ENCODE measurements around the gene LRP2. TPM values are rescaled to one million over a fixed set of nuclear protein-coding genes. Genes with fewer than 3 reads are reported as not detected.

LRP2 gene
- total RNA-seq, 2 donors from 2014 or later: not detected

- no peak for ATAC-seq
- intact Hi-C loops (cut with DNase I, micrococcal nuclease): no loop called here
- DNase-seq: no peak
Observed at GRCh38 chr2:169260846-169261642, 101.3 kb downstream of the LRP2 start.

DNA sequence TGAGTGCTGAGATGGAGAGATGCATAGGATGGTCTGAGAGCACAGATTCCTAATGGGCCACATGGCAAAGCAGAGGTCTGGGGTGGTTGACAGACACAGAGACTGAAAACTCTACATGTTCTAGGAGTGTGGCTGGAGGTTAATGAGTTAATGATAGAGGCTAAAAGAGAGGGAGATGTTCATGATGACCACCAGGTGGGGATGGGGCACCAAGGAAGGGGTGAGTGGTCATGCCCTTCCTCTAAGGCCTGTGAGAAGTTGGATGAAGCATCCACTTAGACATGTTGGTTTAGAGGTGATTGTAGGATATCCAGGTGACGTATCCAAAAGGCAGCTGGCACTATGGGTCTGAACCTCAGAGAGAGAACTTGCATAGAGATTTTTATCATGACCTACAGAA is 102.1 kb downstream of the LRP2 start:
- intact Hi-C loops (cut with DNase I, micrococcal nuclease): no loop called here
- ATAC-seq (no peak), DNase-seq (no peak)

- DNase-seq: no peak
- intact Hi-C loops (cut with DNase I, micrococcal nuclease): no loop called here
- ATAC-seq: no peak
Observed at GRCh38 chr2:169259402-169259801, 102.9 kb downstream of the LRP2 start.

GRCh38 chr2:169258045-169258601 is 104.2 kb downstream of the LRP2 start:
- intact Hi-C loops (cut with DNase I, micrococcal nuclease): no loop called here
- ATAC-seq: no peak
- no peak for DNase-seq

- no peak for ATAC-seq
- no peak for DNase-seq
- intact Hi-C loops (cut with DNase I, micrococcal nuclease): no loop called here
Observed at GRCh38 chr2:169254774-169255173, 107.6 kb downstream of the LRP2 start.

GRCh38 chr2:169247211-169247610 is 115.1 kb downstream of the LRP2 start:
- intact Hi-C loops (cut with DNase I, micrococcal nuclease): no loop called here
- DNase-seq (no peak), ATAC-seq (no peak)

GRCh38 chr2:169240405-169240804 is 121.9 kb downstream of the LRP2 start:
- ATAC-seq (no peak), DNase-seq (no peak)
- intact Hi-C loops (cut with DNase I, micrococcal nuclease): no loop called here

GRCh38 chr2:169237939-169238338 is 124.4 kb downstream of the LRP2 start:
- intact Hi-C loops (cut with DNase I, micrococcal nuclease): no loop called here
- no peak for DNase-seq
- no peak for ATAC-seq

- ATAC-seq: no peak
- no peak for DNase-seq
- intact Hi-C loops (cut with DNase I, micrococcal nuclease): no loop called here
Observed at GRCh38 chr2:169237286-169237685, 125.0 kb downstream of the LRP2 start.

- intact Hi-C loops (cut with DNase I, micrococcal nuclease): no loop called here
- no peak for ATAC-seq
- DNase-seq: no peak
Observed at GRCh38 chr2:169232551-169233154, 129.7 kb downstream of the LRP2 start.

- intact Hi-C loops (cut with DNase I, micrococcal nuclease): no loop called here
- DNase-seq: no peak
- no peak for ATAC-seq
Observed at GRCh38 chr2:169230204-169230603, 132.1 kb downstream of the LRP2 start.

- no peak for DNase-seq
- ATAC-seq: no peak
- intact Hi-C loops (cut with DNase I, micrococcal nuclease): no loop called here
Observed at GRCh38 chr2:169229590-169229989, 132.7 kb downstream of the LRP2 start.

- no peak for ATAC-seq
- intact Hi-C loops (cut with DNase I, micrococcal nuclease): no loop called here
- no peak for DNase-seq
Observed at GRCh38 chr2:169225906-169226305, 136.4 kb downstream of the LRP2 start.

DNA sequence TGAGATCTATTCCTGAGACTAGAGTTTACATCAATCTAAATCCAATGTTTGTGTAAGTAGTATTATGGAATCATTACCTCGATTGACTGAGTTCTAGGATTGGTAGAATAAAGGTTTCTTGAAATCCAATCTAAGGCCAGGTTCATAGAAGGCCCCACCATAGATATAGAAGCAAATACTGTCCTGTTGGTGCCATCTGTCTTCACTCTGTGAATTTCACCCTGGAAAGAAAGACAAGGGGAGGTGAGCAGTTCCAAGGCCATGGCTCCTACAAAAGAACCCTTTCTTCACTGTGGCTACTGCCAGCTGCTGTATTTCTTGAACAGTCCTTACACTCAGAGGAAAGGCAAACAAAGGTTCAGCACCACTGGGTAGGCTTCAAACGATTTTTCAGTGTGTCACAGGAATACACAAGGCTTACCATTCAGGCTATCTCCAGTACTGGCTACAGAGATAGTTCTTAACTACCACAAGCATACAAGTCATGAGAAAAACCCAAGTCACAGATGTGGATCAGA is 137.0 kb downstream of the LRP2 start:
- ATAC-seq (no peak), DNase-seq (no peak)
- intact Hi-C loops (cut with DNase I, micrococcal nuclease): no loop called here

GRCh38 chr2:169222665-169223064 is 139.7 kb downstream of the LRP2 start:
- intact Hi-C loops (cut with DNase I, micrococcal nuclease): no loop called here
- no peak for ATAC-seq
- no peak for DNase-seq

DNA sequence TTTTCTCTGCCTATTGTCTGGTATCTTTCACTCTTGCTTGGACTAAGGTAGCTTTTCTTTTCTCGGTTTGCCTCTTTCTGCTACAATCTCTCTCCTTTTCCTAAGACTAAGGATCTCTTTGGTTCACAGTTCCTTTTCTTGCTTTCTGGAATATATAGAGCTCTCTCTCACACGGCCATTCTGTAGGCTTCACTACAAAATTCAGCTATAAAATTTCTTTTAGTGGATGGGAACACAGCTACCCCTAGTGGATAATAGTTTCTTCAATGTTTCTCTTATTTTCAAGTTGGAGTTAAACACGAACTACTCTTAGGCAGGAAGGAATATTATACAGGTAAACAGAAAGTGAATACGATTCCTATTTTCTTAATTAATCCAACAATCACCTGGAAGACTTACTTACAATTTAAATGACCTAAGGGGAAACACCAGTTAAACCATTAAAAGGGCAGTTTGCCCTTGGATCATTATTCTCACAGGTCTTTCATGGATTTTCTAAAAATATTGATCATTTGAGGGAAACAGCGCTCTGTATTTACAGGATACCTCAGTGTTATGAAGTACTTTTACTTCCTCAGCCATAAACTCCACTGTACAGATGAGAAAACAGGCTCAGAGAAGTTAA is 140.5 kb downstream of the LRP2 start:
- intact Hi-C loops (cut with DNase I, micrococcal nuclease): no loop called here
- ATAC-seq (no peak), DNase-seq (no peak)

DNA sequence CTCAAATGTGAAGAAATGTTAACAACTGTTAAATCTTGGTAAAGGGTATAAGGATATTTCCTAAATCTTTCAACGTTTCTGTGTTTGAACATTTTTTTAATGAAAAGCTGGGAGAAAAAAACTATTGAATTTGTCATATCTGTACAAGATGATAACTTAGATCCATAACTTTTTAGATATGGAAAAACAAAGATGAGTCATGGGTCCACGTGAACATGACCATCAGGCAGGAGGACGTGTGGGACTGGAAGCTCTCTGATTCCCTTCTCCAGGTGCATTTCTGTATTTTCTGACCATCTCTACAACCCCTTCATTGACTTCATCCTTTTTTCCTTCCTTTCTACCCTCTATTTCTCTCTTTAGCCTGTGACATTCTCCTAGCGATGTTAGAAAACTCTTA is 151.4 kb downstream of the LRP2 start:
- intact Hi-C loops (cut with DNase I, micrococcal nuclease): no loop called here
- no peak for ATAC-seq
- no peak for DNase-seq

GRCh38 chr2:169208026-169208425 is 154.3 kb downstream of the LRP2 start:
- no peak for DNase-seq
- no peak for ATAC-seq

DNA sequence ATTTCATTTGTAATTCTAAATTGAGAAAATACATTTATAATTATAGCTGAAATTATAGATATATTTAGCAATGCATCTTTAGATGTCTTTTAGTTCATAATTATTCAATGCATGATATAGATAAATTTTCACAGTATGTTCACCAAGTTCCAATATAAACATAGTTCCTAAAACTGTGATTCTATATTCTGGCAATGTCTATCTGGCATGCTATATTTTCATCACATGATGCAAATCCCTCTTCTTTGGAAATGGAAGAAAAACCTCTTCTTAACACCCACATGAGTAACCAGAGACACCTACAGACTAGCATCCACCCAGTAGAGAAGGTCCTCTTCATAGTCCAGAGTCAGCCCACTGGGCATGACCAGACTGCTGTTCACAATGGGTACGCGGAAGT is 157.2 kb downstream of the LRP2 start:
- DNase-seq: no peak
- intact Hi-C loops (cut with DNase I, micrococcal nuclease): no loop called here
- ATAC-seq: no peak

More at GRCh38 chr2:169208026-169208425, 154.3 kb downstream of the LRP2 start:
- intact Hi-C loops (cut with DNase I, micrococcal nuclease): no loop called here

- no peak for ATAC-seq
- no peak for DNase-seq
- intact Hi-C loops (cut with DNase I, micrococcal nuclease): no loop called here
Observed at GRCh38 chr2:169203952-169204351, 158.4 kb downstream of the LRP2 start.
